Umbilical cord (tissue), 2 donors: ENCODE results near the gene C20orf173. TPM values are rescaled to one million over a fixed set of nuclear protein-coding genes. Genes with fewer than 3 reads are reported as not detected.
A peak's percentile ranks its signal among the peaks of the same experiment; 100 is the strongest.
"Not testable (repeated sequence)": the region's sequence is repeated elsewhere in the genome, so short reads cannot be mapped to it uniquely, and the experiment has no call there.

Source experiments
- DNase-seq: peaks from one replicate; pipeline ENCODE4 v3.0.0-alpha.2; 2015; ENCODE audit warnings: low spot score
- total RNA-seq: library from RNA; depleted of rRNA; stranded (reverse); fragments of >200 nt; gene quantifications from one replicate; pipeline ENCODE4 v1.2.3, GENCODE V29; 2014; ENCODE audit warnings: low replicate concordance; ENCODE audit not compliant: insufficient read depth

The C20orf173 gene, protein sequence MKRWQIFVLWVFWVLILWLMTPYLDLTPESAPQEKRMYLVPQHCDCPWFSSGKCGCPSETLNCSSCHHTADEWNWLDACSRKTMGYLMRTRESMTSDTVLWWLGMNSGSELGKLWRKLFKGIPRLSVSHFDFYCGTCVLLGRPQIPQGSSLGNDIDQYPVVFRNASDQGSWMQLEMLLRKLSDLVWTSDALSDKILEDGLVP
- not detected for total RNA-seq

DNA sequence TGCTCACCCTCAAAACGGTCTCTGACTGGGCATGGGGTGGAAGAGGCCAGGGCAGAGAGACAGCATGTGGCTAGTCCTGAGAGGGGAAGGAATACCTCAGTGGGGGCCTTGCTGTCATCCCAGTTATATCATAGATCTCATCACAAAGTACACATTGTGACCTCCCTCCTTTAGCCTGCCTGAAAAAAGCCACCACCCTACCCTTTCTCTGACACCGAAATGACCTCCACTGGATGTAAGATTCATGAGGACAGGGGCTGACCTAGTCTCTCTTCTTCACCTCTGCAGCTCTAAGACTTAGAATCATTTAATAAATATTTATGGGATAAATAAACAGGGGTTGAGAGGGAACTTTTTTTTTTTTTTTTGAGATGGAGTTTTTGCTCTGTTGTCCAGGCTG, at the start of gene C20orf173:
Gene C20orf173 (minus strand): TSS at position 101 of the 400 bp plus-strand sequence. CDS start 279 bp downstream, outside the sequence.
- DNase-seq, result no peak

GRCh38 chr20:35579196-35579595, 49.7 kb upstream of the C20orf173 start:
- no peak for DNase-seq

DNA sequence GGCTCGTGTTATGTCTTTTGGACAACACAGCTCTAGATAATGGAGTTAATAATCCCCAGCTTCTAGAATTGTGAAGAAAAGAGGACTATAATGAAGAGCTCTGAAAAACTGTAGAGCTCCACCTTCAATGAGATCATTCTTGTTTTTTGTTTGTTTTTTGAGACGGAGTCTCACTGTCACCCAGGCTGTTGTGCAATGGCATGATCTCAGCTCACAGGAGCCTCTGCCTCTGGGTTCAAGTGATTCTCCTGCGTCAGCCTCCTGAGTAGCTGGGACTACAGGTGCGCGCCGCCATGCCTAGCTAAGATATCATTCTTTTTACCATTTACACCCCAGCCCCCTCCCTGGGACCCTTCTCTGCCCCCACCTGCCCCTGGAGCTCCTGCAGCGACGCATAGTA, 49.0 kb upstream of the C20orf173 start:
- no peak for DNase-seq

GRCh38 chr20:35576816-35577215, 47.4 kb upstream of the C20orf173 start:
- no peak for DNase-seq

- peak; percentile 11 for DNase-seq
These were observed 46.5 kb upstream of the C20orf173 start for GRCh38 chr20:35575958-35576357.

DNA sequence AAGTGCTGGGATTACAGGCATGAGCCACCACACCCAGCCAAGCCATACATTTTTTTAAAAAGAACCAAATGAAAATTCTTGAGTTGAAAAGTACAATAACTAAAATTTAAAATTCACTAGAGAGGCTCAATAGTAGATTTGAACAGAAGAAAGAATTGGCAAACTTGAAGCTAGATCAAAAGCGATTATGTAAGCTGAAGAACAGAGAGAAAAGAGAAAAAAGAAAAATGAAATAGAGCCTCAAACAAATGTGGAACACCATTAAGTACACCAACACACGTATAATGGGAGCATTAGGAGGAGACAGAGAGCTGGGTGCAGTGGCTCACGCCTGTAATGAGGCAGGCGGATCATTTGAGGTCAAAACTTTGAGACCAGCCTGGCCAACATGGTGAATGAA, 43.4 kb upstream of the C20orf173 start:
- no peak for DNase-seq

GRCh38 chr20:35571555-35571954, 42.1 kb upstream of the C20orf173 start:
- no peak for DNase-seq

DNA sequence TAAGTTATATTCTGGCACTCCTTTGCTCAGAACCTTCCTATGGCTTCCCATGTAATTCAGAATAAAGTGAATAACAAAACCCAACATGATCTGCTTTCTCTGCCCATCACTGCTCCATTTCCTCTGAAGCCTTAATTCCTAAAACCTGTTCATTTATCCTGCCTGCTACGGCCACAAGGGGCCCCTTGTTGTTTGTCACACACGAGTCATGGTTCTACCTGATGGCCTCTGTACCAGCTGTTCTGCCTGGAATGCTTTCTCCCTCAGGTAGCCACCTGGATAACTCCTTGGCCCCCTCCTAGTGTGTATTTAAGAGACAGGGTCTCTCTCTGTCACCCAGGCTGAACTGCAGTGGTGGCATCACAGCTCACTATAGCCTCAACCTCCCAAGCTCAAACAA, 39.2 kb upstream of the C20orf173 start:
- no peak for DNase-seq

- DNase-seq, result no peak
These were observed 35.5 kb upstream of the C20orf173 start for GRCh38 chr20:35564905-35565304.

DNA sequence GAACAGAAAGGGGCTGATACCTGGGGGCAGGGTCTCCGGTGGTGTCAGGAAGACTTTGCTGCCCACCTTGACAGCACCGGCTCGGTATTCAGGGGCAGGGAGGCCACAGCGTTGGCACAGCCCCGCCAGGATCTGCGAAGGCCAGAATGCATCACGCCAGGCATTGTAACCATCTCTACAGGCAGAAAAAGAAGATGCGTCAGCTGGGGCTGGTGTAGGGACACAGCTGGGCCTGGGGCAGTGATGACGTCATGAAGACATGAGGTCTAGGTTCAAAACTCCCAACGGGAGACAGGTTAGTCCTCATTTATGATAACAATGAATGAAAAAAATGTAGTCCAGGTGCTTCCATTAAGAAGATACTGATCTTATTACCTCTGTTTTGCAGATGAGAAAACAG, 34.4 kb upstream of the C20orf173 start:
- DNase-seq, result no peak

- DNase-seq, result no peak
These were observed 33.2 kb upstream of the C20orf173 start for GRCh38 chr20:35562541-35563110.

GRCh38 chr20:35561671-35562070, 32.2 kb upstream of the C20orf173 start:
- DNase-seq, result no peak

- DNase-seq, result peak; percentile 16
These were observed 31.8 kb upstream of the C20orf173 start for GRCh38 chr20:35561268-35561667.

DNA sequence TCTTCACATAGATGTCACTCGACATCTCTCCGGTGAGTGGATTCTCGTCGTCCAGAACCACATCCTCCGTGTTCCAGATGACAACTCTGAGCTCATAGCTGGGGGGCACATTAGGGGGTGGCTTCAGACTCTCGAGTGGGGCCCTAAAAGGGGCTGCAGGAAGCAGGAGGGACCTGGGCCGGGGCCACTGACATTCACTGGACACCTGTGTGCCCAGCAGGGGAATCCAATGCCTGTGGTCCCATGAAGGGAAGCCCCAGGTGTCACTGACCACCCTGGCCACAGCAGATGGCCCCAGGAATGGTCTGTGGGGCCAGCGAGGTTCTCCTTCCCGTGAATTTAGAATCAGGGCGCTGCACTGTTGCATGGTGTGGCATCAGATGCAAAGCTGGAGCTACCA, 31.1 kb upstream of the C20orf173 start:
- DNase-seq, result no peak

GRCh38 chr20:35560105-35560511, 30.7 kb upstream of the C20orf173 start:
- DNase-seq, result no peak

DNA sequence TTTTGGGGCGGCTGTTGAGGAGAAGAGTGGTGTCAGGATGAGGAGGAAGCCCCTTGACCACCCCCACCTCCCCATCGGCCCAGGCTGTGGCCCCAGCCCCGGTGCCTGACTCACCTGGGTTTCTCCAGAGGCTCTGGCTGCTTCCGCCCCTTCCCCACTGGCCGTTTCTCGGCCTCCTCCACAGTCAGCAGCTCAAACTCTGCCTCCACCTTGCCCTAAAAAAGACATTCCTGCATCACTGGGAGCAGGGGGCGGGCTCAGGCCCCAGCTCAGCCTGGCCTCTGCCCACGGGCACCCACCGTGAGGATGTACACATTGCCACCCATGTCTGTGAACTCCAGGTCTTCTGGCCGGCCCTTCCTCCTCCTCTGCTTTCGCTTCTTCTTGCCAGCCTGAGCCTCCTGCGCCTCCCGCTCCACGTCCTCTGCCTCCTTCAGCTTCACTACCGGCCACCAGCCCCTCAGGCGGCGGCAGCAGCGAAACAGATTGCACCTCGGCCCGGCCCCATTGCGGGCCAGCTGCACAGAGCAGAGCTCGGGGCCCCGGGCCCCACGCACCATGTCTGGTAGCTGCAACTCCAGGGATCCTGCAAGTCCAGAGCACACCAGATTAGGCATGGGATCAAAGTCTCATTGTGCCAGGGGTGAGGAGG, 29.7 kb upstream of the C20orf173 start:
- no peak for DNase-seq

GRCh38 chr20:35558451-35558850, 29.0 kb upstream of the C20orf173 start:
- no peak for DNase-seq

- no peak for DNase-seq
These were observed 27.4 kb upstream of the C20orf173 start for GRCh38 chr20:35556871-35557270.

GRCh38 chr20:35555951-35556645, 26.6 kb upstream of the C20orf173 start:
- DNase-seq, result no peak

GRCh38 chr20:35555461-35555860, 26.0 kb upstream of the C20orf173 start:
- not testable (repeated sequence) for DNase-seq

DNA sequence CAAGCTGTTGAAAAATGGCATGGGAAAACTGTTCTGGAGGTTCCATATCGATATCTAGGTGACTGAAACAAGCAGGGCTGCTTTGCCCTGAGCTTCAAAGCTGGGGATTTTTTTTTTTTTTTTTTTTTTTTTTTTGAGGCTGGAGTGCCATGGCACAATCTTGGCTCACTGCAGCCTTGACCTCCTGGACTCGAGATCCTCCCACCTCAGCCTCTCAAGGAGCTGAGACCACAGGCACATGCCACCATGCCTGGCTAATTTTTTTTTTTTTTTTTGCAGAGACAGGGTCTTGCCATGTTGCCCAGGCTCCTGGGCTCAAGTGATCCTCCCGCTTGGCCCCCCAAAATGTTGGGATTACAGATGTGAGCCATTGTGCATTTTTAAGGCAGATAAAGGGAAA, 23.5 kb upstream of the C20orf173 start:
- DNase-seq, result no peak

GRCh38 chr20:35551503-35551902, 22.1 kb upstream of the C20orf173 start:
- no peak for DNase-seq

DNA sequence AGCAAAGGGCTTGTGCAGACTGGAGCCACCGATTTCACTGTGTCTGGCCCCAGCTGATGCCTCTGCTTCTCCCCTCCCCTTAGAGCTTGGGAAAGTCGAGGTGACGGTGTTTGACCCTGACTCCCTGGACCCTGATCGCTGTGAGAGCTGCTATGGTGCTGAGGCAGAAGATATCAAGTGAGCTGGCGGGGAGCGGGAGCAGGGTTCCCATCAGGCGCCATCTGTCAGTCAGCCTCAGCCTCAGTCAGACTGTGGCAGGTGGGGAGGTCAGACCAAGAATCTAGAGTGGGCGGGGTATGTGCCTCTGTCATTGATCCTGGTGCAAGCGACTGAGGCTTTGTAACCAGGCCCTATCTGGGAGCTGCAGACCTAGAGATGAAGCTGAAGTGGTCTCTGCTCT, 17.9 kb upstream of the C20orf173 start:
- DNase-seq, result no peak
